MG63 (cell line): ENCODE data around the gene ITCH. TPM values are rescaled to one million over a fixed set of nuclear protein-coding genes. Genes with fewer than 3 reads are reported as not detected.
"Not testable (repeated sequence)": the region's sequence is repeated elsewhere in the genome, so short reads cannot be mapped to it uniquely, and the experiment has no call there.

ENCODE experiments used
- DNase-seq: peaks from one replicate; pipeline ENCODE4 v3.0.0-alpha.2; 2020
- H3K27me3 ChIP-seq: fragments of 250-450 bp; sonication (Bioruptor Pico); 2 replicates; pipeline ENCODE4 v1.5.1; 2020; ENCODE audit warnings: mild to moderate bottlenecking, moderate library complexity
- H3K36me3 ChIP-seq: fragments of 250-450 bp; sonication (Bioruptor Pico); 2 replicates; pipeline ENCODE4 v1.5.1; 2020; ENCODE audit warnings: mild to moderate bottlenecking, moderate library complexity
- H3K4me3 ChIP-seq: fragments of 250-450 bp; sonication (Bioruptor Pico); 2 replicates; pipeline ENCODE4 v1.5.1; 2020; ENCODE audit warnings: mild to moderate bottlenecking, moderate library complexity
- H3K9me3 ChIP-seq: fragments of 250-450 bp; sonication (Bioruptor Pico); 2 replicates; pipeline ENCODE4 v1.5.1; 2020; ENCODE audit warnings: mild to moderate bottlenecking, moderate library complexity
- total RNA-seq: library from RNA; depleted of rRNA; stranded (reverse); fragments of >200 nt; shearing (Covaris generic); gene quantifications from 2 replicates; pipeline ENCODE4 v1.2.3, GENCODE V29; 2014; ENCODE audit warnings: low replicate concordance

Gene ITCH
- total RNA-seq, 1 experiment from 2014 or later = 26.2 TPM

- Histone ChIP-seq H3K36me3 (no peaks in the 10 kb centered on the region), H3K27me3 (no peaks in the 10 kb centered on the region), H3K9me3 (no peaks in the 10 kb centered on the region), H3K4me3 (no peak overlapping the region)
- no peak for DNase-seq
These were observed 24.9 kb upstream of the ITCH start for GRCh38 chr20:34337982-34338726.

- H3K36me3 ChIP-seq, H3K27me3 ChIP-seq, H3K4me3 ChIP-seq, DNase-seq, H3K9me3 ChIP-seq: not testable (repeated sequence)
These were observed 22.3 kb upstream of the ITCH start for GRCh38 chr20:34340726-34341125.

- H3K4me3 ChIP-seq, H3K27me3 ChIP-seq, DNase-seq, H3K36me3 ChIP-seq, H3K9me3 ChIP-seq: not testable (repeated sequence)
These were observed 21.9 kb upstream of the ITCH start for GRCh38 chr20:34341199-34341598.

GRCh38 chr20:34343458-34344211 is 19.4 kb upstream of the ITCH start:
- Histone ChIP-seq H3K4me3 (no peak overlapping the region), H3K27me3 (no peaks in the 10 kb centered on the region), H3K36me3 (no peaks in the 10 kb centered on the region), H3K9me3 (no peaks in the 10 kb centered on the region)
- DNase-seq = no peak

GRCh38 chr20:34344238-34344637 is 18.8 kb upstream of the ITCH start:
- H3K27me3 ChIP-seq = no peaks in the 10 kb centered on the region
- DNase-seq = no peak
- H3K9me3 ChIP-seq = no peaks in the 10 kb centered on the region
- no peaks in the 10 kb centered on the region for H3K36me3 ChIP-seq
- no peak overlapping the region for H3K4me3 ChIP-seq

- no peaks in the 10 kb centered on the region for H3K27me3 ChIP-seq
- H3K9me3 ChIP-seq = no peaks in the 10 kb centered on the region
- no peak for DNase-seq
- H3K36me3 ChIP-seq = no peaks in the 10 kb centered on the region
- H3K4me3 ChIP-seq = no peak overlapping the region
These were observed 17.7 kb upstream of the ITCH start for GRCh38 chr20:34345402-34345736.

GRCh38 chr20:34345839-34346532 is 17.1 kb upstream of the ITCH start:
- DNase-seq = peak; percentile 39
- H3K27me3 ChIP-seq, H3K9me3 ChIP-seq, H3K4me3 ChIP-seq, H3K36me3 ChIP-seq: not testable (repeated sequence)

- not testable (repeated sequence) for DNase-seq, H3K4me3 ChIP-seq, H3K36me3 ChIP-seq, H3K9me3 ChIP-seq, H3K27me3 ChIP-seq
These were observed 16.6 kb upstream of the ITCH start for GRCh38 chr20:34346533-34346865.

GRCh38 chr20:34347571-34347970 is 15.5 kb upstream of the ITCH start:
- Histone ChIP-seq H3K4me3 (no peak overlapping the region), H3K27me3 (no peaks in the 10 kb centered on the region), H3K36me3 (no peaks in the 10 kb centered on the region), H3K9me3 (no peaks in the 10 kb centered on the region)
- no peak for DNase-seq

- Histone ChIP-seq H3K36me3 (no peaks in the 10 kb centered on the region), H3K4me3 (no peak overlapping the region), H3K9me3 (no peaks in the 10 kb centered on the region), H3K27me3 (no peaks in the 10 kb centered on the region)
- no peak for DNase-seq
These were observed 13.0 kb upstream of the ITCH start for GRCh38 chr20:34350095-34350494.

GRCh38 chr20:34353467-34353866 is 9.6 kb upstream of the ITCH start:
- H3K9me3 ChIP-seq, H3K27me3 ChIP-seq, H3K36me3 ChIP-seq, DNase-seq, H3K4me3 ChIP-seq: not testable (repeated sequence)

GRCh38 chr20:34355427-34355826 is 7.6 kb upstream of the ITCH start:
- no peaks in the 10 kb centered on the region for H3K27me3 ChIP-seq
- no peak for DNase-seq
- no peaks in the 10 kb centered on the region for H3K36me3 ChIP-seq
- no peak overlapping the region for H3K4me3 ChIP-seq
- no peaks in the 10 kb centered on the region for H3K9me3 ChIP-seq

GRCh38 chr20:34359729-34360128 is 3.3 kb upstream of the ITCH start:
- not testable (repeated sequence) for H3K27me3 ChIP-seq, H3K4me3 ChIP-seq, H3K36me3 ChIP-seq, DNase-seq, H3K9me3 ChIP-seq

GRCh38 chr20:34362502-34363061 is 491 bp upstream of the ITCH start:
- peaks cover 12% of the 10 kb centered on the region for H3K36me3 ChIP-seq
- H3K9me3 ChIP-seq = no peaks in the 10 kb centered on the region
- H3K27me3 ChIP-seq = no peaks in the 10 kb centered on the region
- no peak for DNase-seq
- peak overlapping the region; percentile 62 for H3K4me3 ChIP-seq

GRCh38 chr20:34363465-34364222 is 571 bp downstream of the ITCH start:
- Histone ChIP-seq H3K27me3 (no peaks in the 10 kb centered on the region), H3K4me3 (peak overlapping the region; percentile 62), H3K9me3 (no peaks in the 10 kb centered on the region), H3K36me3 (peaks cover 16% of the 10 kb centered on the region)
- peak; percentile 36 for DNase-seq

- H3K4me3 ChIP-seq = peak overlapping the region; percentile 62
- no peaks in the 10 kb centered on the region for H3K9me3 ChIP-seq
- no peaks in the 10 kb centered on the region for H3K27me3 ChIP-seq
- DNase-seq = no peak
- H3K36me3 ChIP-seq = peaks cover 21% of the 10 kb centered on the region
These were observed 1.1 kb downstream of the ITCH start for GRCh38 chr20:34364223-34364506.

- DNase-seq = no peak
- no peaks in the 10 kb centered on the region for H3K9me3 ChIP-seq
- H3K4me3 ChIP-seq = no peak overlapping the region
- H3K36me3 ChIP-seq = peaks cover 35% of the 10 kb centered on the region
- no peaks in the 10 kb centered on the region for H3K27me3 ChIP-seq
These were observed 2.7 kb downstream of the ITCH start for GRCh38 chr20:34365765-34366213.
